HK-2 (cell line): ENCODE results near the gene HRH1.
"Not testable (repeated sequence)": the region's sequence is repeated elsewhere in the genome, so short reads cannot be mapped to it uniquely, and the experiment has no call there.

Experiments
- DNase-seq: peaks from one replicate; pipeline ENCODE4 v3.0.0-alpha.2; 2018; ENCODE audit not compliant: unreplicated experiment

The HRH1 gene

GRCh38 chr3:11204697-11205348 lies 50.5 kb downstream of the HRH1 start:
- no peak for DNase-seq

- not testable (repeated sequence) for DNase-seq
Observed at GRCh38 chr3:11205881-11206280, 51.6 kb downstream of the HRH1 start.

GRCh38 chr3:11206316-11206715 lies 52.0 kb downstream of the HRH1 start:
- no peak for DNase-seq

GRCh38 chr3:11206953-11207352 lies 52.7 kb downstream of the HRH1 start:
- no peak for DNase-seq

- DNase-seq = no peak
Observed at GRCh38 chr3:11211531-11212298, 57.4 kb downstream of the HRH1 start.

DNA sequence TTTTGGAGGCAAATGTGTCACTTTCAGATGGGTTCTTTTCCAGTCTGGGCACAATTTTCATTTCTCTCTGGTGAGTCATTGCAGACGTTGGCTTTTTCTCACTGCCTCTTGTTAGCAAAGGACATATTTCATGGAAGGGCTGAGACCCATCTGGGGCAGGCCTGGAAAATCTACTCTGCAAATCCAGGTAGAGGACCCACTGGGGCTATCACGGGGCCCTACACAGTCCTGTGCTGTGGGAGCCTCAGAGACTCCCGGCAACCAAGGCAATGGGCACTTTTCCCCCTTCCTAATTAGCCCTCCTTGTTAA lies 58.0 kb downstream of the HRH1 start:
- DNase-seq = no peak

GRCh38 chr3:11212784-11213183 lies 58.5 kb downstream of the HRH1 start:
- DNase-seq = no peak

DNA sequence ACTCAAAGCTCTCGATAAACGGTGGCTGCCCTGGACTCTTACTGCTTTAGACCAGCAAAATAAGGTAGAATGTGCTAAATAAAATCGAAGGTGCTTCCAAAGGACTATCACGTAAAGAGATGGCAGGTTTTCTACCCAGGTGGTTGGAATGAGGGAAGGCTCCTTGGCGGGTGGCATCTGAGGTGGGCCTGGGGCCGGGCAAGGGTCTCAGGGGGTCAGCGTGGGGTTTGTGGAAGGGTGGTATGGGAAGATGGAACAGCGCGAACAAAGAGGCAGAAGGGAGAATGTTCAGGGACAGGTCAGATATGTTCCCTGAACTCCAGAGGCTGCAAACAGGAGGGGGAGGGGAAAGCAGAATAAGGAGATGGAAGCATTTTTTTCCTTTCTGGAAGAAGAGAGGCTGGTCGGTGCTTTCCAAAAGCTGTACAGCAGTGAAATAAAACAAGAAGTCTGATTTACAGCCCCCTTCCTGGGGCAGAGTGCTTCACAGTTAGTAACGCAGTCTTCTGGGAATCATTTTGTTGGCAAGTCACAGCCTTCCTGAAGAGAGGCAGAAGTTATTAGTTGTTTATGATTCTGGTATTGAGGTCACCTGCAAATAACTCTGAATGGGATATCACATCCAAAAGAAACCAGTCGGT lies 59.6 kb downstream of the HRH1 start:
- no peak for DNase-seq

DNA sequence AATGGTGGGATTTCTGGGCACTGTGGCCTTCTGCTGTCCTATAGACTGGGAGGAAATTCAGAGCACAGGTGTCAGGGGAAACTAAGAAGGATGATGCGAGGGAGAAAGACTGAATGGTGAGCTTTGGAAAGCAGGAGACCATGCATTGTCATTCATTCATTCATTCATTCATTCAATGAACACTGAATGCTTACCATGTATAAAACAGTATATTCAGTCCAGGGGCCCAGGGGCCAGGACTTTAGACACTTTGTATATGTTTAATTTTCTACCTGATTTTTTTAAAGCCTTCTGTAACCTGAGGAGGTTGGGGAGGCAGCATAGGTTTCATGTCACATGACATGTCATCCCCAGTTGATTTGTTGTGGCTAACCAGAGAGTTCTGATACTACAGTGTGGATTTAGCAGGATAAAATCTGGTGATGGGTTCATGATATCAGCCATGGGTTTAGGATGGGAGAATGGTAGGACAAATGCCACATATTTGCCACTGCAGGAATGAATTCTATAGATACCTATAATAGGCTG lies 60.2 kb downstream of the HRH1 start:
- no peak for DNase-seq

DNA sequence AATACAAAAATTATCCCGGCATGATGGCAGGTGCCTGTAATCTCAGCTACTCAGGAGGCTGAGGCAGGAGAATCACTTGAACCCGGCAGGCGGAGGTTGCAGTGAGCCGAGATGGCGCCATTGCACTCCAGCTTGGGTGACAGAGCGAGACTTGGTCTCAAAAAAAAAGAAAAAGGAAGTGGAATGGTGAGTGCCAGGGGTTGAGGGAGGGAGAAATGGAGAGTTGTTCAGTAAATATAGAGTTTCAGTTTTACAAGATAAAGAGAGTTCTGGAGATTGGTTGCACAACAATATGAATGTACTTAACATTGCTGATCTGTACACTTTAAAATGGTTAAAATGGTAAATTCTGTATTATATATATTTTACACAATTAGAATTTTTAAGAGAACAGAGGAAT lies 63.1 kb downstream of the HRH1 start:
- not testable (repeated sequence) for DNase-seq

GRCh38 chr3:11220230-11220629 lies 65.9 kb downstream of the HRH1 start:
- no peak for DNase-seq

- no peak for DNase-seq
Observed at GRCh38 chr3:11221818-11222415, 67.6 kb downstream of the HRH1 start.

DNA sequence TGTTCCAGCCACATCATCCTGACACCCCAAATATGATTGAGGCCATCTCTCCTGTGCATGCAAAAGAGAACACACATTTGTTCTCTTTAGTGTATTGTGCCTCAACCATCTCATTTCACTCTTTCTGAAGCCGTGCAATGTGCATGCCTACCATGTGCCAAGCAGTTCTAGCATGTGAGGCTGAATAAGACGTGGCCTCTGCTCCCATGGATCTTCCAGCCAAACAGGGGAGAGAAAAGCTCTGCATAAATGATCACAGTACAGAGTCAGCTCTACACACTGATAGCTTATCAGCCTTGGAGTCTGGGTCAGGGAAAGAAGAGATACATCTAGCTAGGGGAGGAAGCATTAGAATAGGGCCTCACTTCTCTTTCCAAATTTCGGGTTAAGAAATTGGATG lies 69.7 kb downstream of the HRH1 start:
- no peak for DNase-seq

GRCh38 chr3:11224870-11225229 lies 70.6 kb downstream of the HRH1 start:
- no peak for DNase-seq

DNA sequence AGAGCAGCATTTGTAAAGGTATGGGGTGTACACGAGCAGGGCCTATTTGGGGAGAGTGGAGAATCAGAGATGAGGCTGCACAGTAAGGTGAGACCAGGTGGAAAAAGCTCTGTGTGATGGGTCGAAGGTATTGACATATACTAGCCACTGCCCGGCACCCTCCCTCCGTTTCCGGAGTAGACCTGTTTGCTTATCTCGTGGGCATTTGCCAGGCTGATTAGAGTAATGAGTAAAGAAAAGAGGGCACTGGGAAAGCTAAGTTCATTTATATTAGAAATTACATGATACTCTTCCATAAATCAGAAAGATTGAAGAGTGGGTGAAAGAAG lies 71.7 kb downstream of the HRH1 start:
- no peak for DNase-seq

GRCh38 chr3:11228041-11228440 lies 73.7 kb downstream of the HRH1 start:
- DNase-seq = no peak

- DNase-seq = no peak
Observed at GRCh38 chr3:11230125-11230524, 75.8 kb downstream of the HRH1 start.

GRCh38 chr3:11230832-11231231 lies 76.5 kb downstream of the HRH1 start:
- no peak for DNase-seq

DNA sequence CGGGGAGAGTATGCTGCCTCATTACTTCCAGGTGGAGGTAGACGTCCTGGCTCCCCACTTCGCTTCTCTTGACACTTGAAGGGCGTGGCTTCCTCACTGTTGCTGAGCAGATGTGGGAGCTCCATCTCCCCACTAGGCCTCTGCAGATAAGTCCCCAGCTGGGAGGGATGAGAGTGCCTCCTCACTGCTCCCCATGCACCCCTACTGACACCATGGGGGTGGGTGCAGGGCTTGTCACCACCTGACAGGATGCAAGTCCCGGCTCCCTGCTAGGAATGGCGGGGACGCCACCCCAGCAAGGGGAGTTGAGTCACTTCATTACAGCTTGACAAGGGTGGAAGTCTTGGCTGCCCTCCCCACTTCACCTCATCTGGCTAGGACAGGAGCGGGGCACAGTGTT lies 81.1 kb downstream of the HRH1 start:
- DNase-seq = no peak

DNA sequence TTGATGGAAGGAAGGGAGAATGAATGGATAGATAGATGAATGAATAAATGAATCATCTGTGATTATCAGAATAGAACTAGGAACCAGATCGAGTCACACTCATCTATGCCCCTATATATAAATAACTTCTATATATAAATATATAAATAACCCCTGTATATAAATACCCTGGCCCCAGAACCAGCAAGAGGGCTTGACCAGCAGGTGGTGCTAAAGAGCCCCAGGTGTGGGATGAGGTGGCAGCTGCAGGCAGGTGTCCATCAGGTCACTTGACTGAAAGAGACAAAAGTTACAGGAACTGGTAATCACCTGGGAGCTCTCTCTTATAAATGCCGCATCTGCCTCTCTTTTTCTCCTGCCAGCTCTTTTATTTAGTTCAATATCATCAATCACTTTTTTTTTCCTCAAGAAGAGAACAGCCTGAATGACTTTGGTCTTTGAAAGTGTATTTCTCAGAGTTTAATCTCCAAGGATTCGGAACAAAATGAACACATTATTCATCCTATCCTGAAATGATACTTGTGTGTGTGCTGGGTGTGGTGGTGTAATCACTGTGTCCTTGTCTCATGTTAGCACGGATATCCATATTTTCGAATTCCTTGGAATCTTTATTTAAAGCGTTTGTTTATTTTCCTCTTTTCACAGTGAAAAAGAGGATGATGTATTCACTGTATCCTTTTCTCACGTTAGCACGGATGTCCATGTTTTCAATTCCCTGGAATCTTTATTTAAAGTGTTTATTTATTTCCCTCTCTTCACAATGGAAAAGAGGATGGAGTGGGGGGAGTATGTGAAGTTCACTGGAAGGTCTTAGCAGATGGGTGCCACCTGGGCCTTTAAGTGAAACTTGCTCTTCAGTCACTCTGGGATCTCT lies 82.5 kb downstream of the HRH1 start:
- DNase-seq = peak; percentile 56

GRCh38 chr3:11238060-11238459 lies 83.8 kb downstream of the HRH1 start:
- DNase-seq = no peak

DNA sequence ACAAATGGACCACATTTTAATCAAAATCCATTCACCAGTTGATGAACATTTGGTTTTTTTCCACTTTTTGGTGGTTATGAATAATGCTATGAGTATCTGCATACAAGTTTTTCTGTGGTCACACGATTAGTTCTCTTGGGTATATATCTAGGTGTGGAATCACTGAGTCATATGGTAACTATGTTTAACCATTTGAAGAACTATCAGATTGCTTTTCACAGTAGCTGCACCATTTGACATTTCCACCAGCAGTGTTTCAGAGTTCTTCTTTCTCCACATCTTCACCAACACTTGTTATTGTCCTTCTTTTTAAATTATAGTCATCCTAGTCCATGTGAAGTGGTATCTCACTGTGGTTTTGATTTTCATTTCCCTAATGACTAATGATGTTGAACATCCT lies 84.6 kb downstream of the HRH1 start:
- DNase-seq = no peak
